Stimulated activated memory B cell treated with anti-CD40 and anti-IgM and Interleukin-4, amounts not matched to agents 10 μg/mL and 1 μg/mL and 100 μg/mL, for 72 hours (primary cell): ENCODE results near the gene GTF2H2C.
"Not testable (repeated sequence)": the region's sequence is repeated elsewhere in the genome, so short reads cannot be mapped to it uniquely, and the experiment has no call there.

Experiments used
- ATAC-seq: fragments of 150-1000 bp; cut with Tn5 transposase; 2 replicates; pipeline ENCODE4 v1.10.0; 2021
- H3K27ac Mint-ChIP-seq: one replicate; pipeline ENCODE4 v1.8.0; 2022; ENCODE audit warnings: mild to moderate bottlenecking, mixed read lengths
- H3K27me3 Mint-ChIP-seq: one replicate; pipeline ENCODE4 v1.8.0; 2022; ENCODE audit warnings: mixed read lengths
- H3K36me3 Mint-ChIP-seq: one replicate; pipeline ENCODE4 v1.8.0; 2022; ENCODE audit warnings: mixed read lengths
- H3K4me1 Mint-ChIP-seq: one replicate; pipeline ENCODE4 v1.8.0; 2022; ENCODE audit warnings: mixed read lengths
- H3K4me3 Mint-ChIP-seq: one replicate; pipeline ENCODE4 v1.8.0; 2022; ENCODE audit warnings: mild to moderate bottlenecking, moderate library complexity, mixed read lengths
- H3K9me3 Mint-ChIP-seq: one replicate; pipeline ENCODE4 v1.8.0; 2022; ENCODE audit warnings: mixed read lengths

The GTF2H2C gene

DNA sequence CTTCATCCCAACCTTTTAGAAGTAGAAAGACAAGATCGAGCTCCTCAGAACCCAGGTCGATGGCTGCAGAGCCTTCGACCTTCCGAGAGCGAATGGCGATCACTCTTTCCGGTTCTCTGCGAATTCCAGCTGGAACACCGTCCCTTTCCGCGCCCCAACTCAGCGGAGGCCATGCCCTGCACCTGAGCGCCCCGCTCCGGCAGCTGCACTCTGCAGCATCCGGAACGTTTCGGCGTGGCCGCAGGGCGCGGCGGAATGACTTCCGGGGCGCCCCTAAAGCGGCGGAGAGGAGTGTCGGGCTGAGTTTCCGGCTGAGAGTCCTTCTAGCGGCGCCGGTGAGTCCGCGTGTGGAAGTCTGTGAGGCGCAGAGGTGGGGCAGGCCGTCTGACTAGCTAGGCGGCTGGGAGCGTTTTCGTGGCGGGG, at the start of gene GTF2H2C:
Gene GTF2H2C, plus strand, starts transcription at position 284 of the 423 bp plus-strand sequence. CDS start 4,942 bp downstream, outside the sequence.
- peak within 1 kb of the TSS; percentile 87 for H3K27ac Mint-ChIP-seq
- H3K36me3 Mint-ChIP-seq, H3K9me3 Mint-ChIP-seq, H3K4me1 Mint-ChIP-seq, H3K27me3 Mint-ChIP-seq: not testable (repeated sequence)
- peak; percentile 99 for ATAC-seq
- H3K4me3 Mint-ChIP-seq, result peak within 1 kb of the TSS; percentile 90

GRCh38 chr5:69510694-69511093, 49.3 kb upstream of the GTF2H2C start:
- Mint-ChIP-seq H3K9me3 (no peaks in the 10 kb centered on the region), H3K36me3 (no peaks in the 10 kb centered on the region), H3K27ac (no peak overlapping the region), H3K4me3 (no peak overlapping the region), H3K4me1 (no peaks in the 10 kb centered on the region), H3K27me3 (no peaks in the 10 kb centered on the region)
- ATAC-seq, result no peak

- no peaks in the 10 kb centered on the region for H3K4me1 Mint-ChIP-seq
- H3K9me3 Mint-ChIP-seq, result no peaks in the 10 kb centered on the region
- no peak for ATAC-seq
- no peak overlapping the region for H3K4me3 Mint-ChIP-seq
- H3K36me3 Mint-ChIP-seq, result no peaks in the 10 kb centered on the region
- no peak overlapping the region for H3K27ac Mint-ChIP-seq
- no peaks in the 10 kb centered on the region for H3K27me3 Mint-ChIP-seq
These were observed 47.2 kb upstream of the GTF2H2C start for GRCh38 chr5:69512740-69513260.

GRCh38 chr5:69515570-69515969, 44.4 kb upstream of the GTF2H2C start:
- H3K4me1 Mint-ChIP-seq, H3K4me3 Mint-ChIP-seq, H3K27me3 Mint-ChIP-seq, H3K9me3 Mint-ChIP-seq, H3K36me3 Mint-ChIP-seq, H3K27ac Mint-ChIP-seq, ATAC-seq: not testable (repeated sequence)

GRCh38 chr5:69516769-69517168, 43.2 kb upstream of the GTF2H2C start:
- no peaks in the 10 kb centered on the region for H3K36me3 Mint-ChIP-seq
- no peaks in the 10 kb centered on the region for H3K4me1 Mint-ChIP-seq
- no peaks in the 10 kb centered on the region for H3K9me3 Mint-ChIP-seq
- no peak overlapping the region for H3K27ac Mint-ChIP-seq
- H3K27me3 Mint-ChIP-seq, result no peaks in the 10 kb centered on the region
- no peak overlapping the region for H3K4me3 Mint-ChIP-seq
- ATAC-seq, result no peak

- no peaks in the 10 kb centered on the region for H3K9me3 Mint-ChIP-seq
- no peak overlapping the region for H3K4me3 Mint-ChIP-seq
These were observed 42.2 kb upstream of the GTF2H2C start for GRCh38 chr5:69517763-69518212.

DNA sequence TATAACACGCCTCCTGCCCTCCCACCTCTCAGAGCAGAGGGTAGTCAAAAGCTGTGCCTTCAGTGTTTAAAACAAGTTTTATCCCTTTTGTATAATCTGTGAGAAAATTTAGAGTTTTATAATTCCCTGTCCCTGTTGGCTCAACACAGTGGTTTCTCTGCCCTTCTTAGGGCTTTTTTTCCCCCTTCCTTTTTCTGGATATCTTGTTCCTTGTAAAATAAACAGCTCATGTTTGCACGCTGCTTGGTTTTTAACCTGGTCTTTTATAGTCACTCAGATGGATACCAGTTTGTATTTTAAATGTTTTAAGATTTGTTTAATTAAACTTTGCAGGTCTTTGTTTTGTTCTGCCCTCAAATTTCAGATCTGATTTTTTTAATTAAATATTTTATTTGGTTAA, 40.7 kb upstream of the GTF2H2C start:
- no peaks in the 10 kb centered on the region for H3K9me3 Mint-ChIP-seq
- H3K36me3 Mint-ChIP-seq, result no peaks in the 10 kb centered on the region
- H3K27me3 Mint-ChIP-seq, result no peaks in the 10 kb centered on the region
- no peak for ATAC-seq
- H3K4me1 Mint-ChIP-seq, result no peaks in the 10 kb centered on the region
- no peak overlapping the region for H3K4me3 Mint-ChIP-seq
- H3K27ac Mint-ChIP-seq, result no peak overlapping the region

More at GRCh38 chr5:69517763-69518212, 42.2 kb upstream of the GTF2H2C start:
- no peaks in the 10 kb centered on the region for H3K36me3 Mint-ChIP-seq
- H3K27ac Mint-ChIP-seq, result no peak overlapping the region
- ATAC-seq, result no peak
- H3K4me1 Mint-ChIP-seq, result no peaks in the 10 kb centered on the region
- H3K27me3 Mint-ChIP-seq, result no peaks in the 10 kb centered on the region

DNA sequence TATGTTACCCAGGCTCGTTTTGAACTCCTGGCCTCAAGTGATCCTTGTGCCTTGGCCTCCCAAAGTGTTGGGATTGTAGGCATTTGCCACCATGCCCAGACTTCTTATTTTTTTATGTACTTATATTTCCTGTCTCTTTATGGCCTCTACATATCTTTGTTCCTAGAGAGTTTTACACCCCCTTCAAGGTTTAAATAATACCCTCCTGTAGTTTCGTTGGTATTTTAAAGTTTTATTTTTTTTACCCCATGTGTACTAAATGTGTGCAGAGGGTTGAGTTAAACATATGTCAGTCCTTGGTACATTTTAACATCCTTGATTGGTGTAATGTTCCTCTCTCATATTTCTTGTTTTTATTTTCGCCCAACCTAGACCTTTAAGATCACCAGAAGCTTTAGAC, 38.0 kb upstream of the GTF2H2C start:
- H3K4me3 Mint-ChIP-seq, result no peak overlapping the region
- ATAC-seq, result no peak
- H3K4me1 Mint-ChIP-seq, result no peaks in the 10 kb centered on the region

GRCh38 chr5:69525490-69525889, 34.5 kb upstream of the GTF2H2C start:
- no peak for ATAC-seq
- no peak overlapping the region for H3K4me3 Mint-ChIP-seq
- no peaks in the 10 kb centered on the region for H3K4me1 Mint-ChIP-seq
- no peaks in the 10 kb centered on the region for H3K9me3 Mint-ChIP-seq
- H3K27ac Mint-ChIP-seq, result no peak overlapping the region
- H3K27me3 Mint-ChIP-seq, result peaks cover 40% of the 10 kb centered on the region
- no peaks in the 10 kb centered on the region for H3K36me3 Mint-ChIP-seq

More for the DNA sequence above, 38.0 kb upstream of the GTF2H2C start:
- no peaks in the 10 kb centered on the region for H3K9me3 Mint-ChIP-seq
- peaks cover 18% of the 10 kb centered on the region for H3K27me3 Mint-ChIP-seq
- H3K36me3 Mint-ChIP-seq, result no peaks in the 10 kb centered on the region
- no peak overlapping the region for H3K27ac Mint-ChIP-seq

GRCh38 chr5:69526660-69527059, 33.3 kb upstream of the GTF2H2C start:
- H3K36me3 Mint-ChIP-seq, result no peaks in the 10 kb centered on the region
- H3K9me3 Mint-ChIP-seq, result no peaks in the 10 kb centered on the region
- H3K27me3 Mint-ChIP-seq, result peaks cover 50% of the 10 kb centered on the region
- no peak for ATAC-seq
- no peaks in the 10 kb centered on the region for H3K4me1 Mint-ChIP-seq
- H3K27ac Mint-ChIP-seq, result no peak overlapping the region
- H3K4me3 Mint-ChIP-seq, result no peak overlapping the region

DNA sequence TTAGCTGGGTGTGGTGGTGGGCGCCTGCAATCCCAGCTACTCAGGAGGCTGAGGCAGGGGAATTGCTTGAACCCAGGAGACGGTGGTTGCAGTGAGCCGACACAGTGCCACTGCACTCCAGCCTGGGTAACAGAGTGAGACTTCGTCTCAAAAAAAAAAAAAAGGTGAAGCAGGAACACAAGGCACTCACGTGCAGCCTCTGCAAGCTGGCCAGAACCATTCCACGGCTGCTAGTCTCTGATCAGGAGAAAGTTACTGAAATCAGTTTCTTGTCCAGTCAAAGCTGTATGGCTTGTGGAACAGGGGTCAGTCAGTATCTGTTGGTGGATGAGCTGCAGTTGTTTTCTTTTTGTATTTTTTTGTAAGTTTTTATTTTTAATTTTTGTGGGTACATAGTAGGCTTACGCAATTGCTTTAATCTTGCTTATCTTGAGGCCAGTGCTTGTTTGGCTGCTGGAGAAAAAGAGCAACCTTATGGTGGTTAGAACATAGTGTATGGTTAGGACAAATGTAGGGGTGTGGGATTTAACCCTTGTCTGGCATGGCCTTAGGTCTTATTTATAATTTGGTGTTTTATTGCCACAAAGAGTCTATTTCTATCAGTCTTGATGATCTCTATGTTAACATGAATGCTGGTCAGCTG, 32.7 kb upstream of the GTF2H2C start:
- H3K27me3 Mint-ChIP-seq, result peaks cover 50% of the 10 kb centered on the region
- no peak overlapping the region for H3K27ac Mint-ChIP-seq
- ATAC-seq, result no peak
- H3K36me3 Mint-ChIP-seq, result no peaks in the 10 kb centered on the region
- no peaks in the 10 kb centered on the region for H3K4me1 Mint-ChIP-seq
- H3K4me3 Mint-ChIP-seq, result no peak overlapping the region
- no peaks in the 10 kb centered on the region for H3K9me3 Mint-ChIP-seq

DNA sequence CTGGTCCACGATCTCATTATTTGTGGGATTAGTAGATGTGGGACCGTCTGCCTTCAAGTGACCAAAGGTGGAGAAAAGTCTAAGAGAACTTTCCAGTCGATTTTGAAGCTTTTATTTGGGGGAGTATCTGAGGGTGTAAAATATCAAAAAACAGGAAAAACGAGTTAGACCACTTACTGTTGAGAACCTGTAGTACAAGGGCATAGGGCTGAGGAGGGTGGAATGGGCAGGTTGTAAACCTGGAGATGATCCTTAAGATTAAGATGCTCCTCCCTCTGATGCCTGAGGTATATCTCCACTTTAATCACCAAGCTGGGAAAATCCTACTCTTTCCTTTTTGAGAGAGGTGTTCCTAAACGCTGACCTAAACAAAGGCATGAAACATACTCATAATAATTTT, 32.0 kb upstream of the GTF2H2C start:
- ATAC-seq, result no peak
- Mint-ChIP-seq H3K4me3 (no peak overlapping the region), H3K36me3 (no peaks in the 10 kb centered on the region), H3K4me1 (no peaks in the 10 kb centered on the region), H3K9me3 (no peaks in the 10 kb centered on the region), H3K27me3 (peaks cover 50% of the 10 kb centered on the region), H3K27ac (no peak overlapping the region)

DNA sequence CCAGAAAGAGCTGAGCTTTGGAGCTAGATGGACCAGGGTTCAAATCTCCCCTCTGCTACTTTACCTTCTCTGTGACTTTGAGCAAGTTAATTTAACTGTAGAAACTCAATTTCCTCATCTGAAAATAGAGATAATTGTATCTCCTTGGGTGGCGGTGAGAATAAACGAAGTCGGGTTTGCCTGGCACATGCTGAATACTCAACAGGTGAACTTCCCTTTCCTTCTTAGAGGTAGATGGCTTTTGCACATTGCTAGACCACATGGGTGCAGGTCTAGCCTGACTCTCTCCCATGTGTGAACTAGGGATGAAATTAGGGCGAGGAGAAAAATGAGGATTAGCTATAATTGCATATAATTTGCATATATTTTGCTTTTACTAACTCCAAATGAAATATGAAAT, 31.4 kb upstream of the GTF2H2C start:
- ATAC-seq, result no peak
- no peaks in the 10 kb centered on the region for H3K4me1 Mint-ChIP-seq
- H3K4me3 Mint-ChIP-seq, result no peak overlapping the region
- H3K27ac Mint-ChIP-seq, result no peak overlapping the region
- peaks cover 50% of the 10 kb centered on the region for H3K27me3 Mint-ChIP-seq
- no peaks in the 10 kb centered on the region for H3K9me3 Mint-ChIP-seq
- H3K36me3 Mint-ChIP-seq, result no peaks in the 10 kb centered on the region

GRCh38 chr5:69530561-69531405, 29.2 kb upstream of the GTF2H2C start:
- Mint-ChIP-seq H3K4me1 (no peaks in the 10 kb centered on the region), H3K27ac (no peak overlapping the region), H3K27me3 (peaks cover 43% of the 10 kb centered on the region), H3K36me3 (no peaks in the 10 kb centered on the region), H3K4me3 (no peak overlapping the region), H3K9me3 (no peaks in the 10 kb centered on the region)
- ATAC-seq, result no peak

GRCh38 chr5:69531406-69531801, 28.6 kb upstream of the GTF2H2C start:
- H3K27ac Mint-ChIP-seq, result no peak overlapping the region
- no peaks in the 10 kb centered on the region for H3K4me1 Mint-ChIP-seq
- no peak overlapping the region for H3K4me3 Mint-ChIP-seq
- no peaks in the 10 kb centered on the region for H3K36me3 Mint-ChIP-seq
- H3K9me3 Mint-ChIP-seq, result no peaks in the 10 kb centered on the region
- ATAC-seq, result no peak
- peaks cover 37% of the 10 kb centered on the region for H3K27me3 Mint-ChIP-seq

GRCh38 chr5:69537911-69538310, 22.1 kb upstream of the GTF2H2C start:
- not testable (repeated sequence) for H3K27me3 Mint-ChIP-seq, H3K36me3 Mint-ChIP-seq, H3K9me3 Mint-ChIP-seq, ATAC-seq, H3K4me3 Mint-ChIP-seq, H3K27ac Mint-ChIP-seq, H3K4me1 Mint-ChIP-seq
